Natural killer cell treated with Interleukin-12 subunit alpha and Interleukin-12 subunit beta and Interleukin-15 and Interleukin-18, amount 100 ng/mL, for 72 hours (primary cell): ENCODE results near the gene DENND5A. TPM values are rescaled to one million over a fixed set of nuclear protein-coding genes. Genes with fewer than 3 reads are reported as not detected.
"Not testable (repeated sequence)": the region's sequence is repeated elsewhere in the genome, so short reads cannot be mapped to it uniquely, and the experiment has no call there.

Experiments
- ATAC-seq, 2 donors: fragments of 150-1000 bp; cut with Tn5 transposase in 1 of 2; sonication (Bioruptor Pico), chemical (Tn5 transposase) in 1 of 2; 2 replicates each; pipeline ENCODE4 v1.10.0; 2021
- DNase-seq: peaks from one replicate; pipeline ENCODE4 v3.0.0; 2022; ENCODE audit warnings: low spot score
- H3K27ac Mint-ChIP-seq, 2 donors: 1 replicate in 1 of 2; 2 replicates in 1 of 2; pipeline ENCODE4 v1.8.0; 2022; ENCODE audit warnings: mixed read lengths in 2 of 2, mild to moderate bottlenecking in 1 of 2, moderate library complexity in 1 of 2
- H3K27me3 Mint-ChIP-seq, 2 donors: 1 replicate in 1 of 2; 2 replicates in 1 of 2; pipeline ENCODE4 v1.8.0; 2022; ENCODE audit warnings: mixed read lengths in 2 of 2
- H3K36me3 Mint-ChIP-seq: one replicate; pipeline ENCODE4 v1.8.0; 2022; ENCODE audit warnings: mixed read lengths
- H3K4me1 Mint-ChIP-seq, 2 donors: 1 replicate in 1 of 2; 2 replicates in 1 of 2; pipeline ENCODE4 v1.8.0; 2022; ENCODE audit warnings: low read depth in 2 of 2, mixed read lengths in 2 of 2, mild to moderate bottlenecking in 1 of 2
- H3K4me3 Mint-ChIP-seq: one replicate; pipeline ENCODE4 v1.8.0; 2022; ENCODE audit warnings: mixed read lengths
- H3K9me3 Mint-ChIP-seq: 2 replicates; pipeline ENCODE4 v1.8.0; 2022; ENCODE audit warnings: mixed read lengths
- total RNA-seq, 2 donors: library from RNA; stranded (reverse); gene quantifications; one replicate each; pipeline ENCODE4 v1.2.3, GENCODE V29; 2022

The DENND5A gene
- total RNA-seq, 2 donors from 2014 or later = 69.8 to 200 TPM

DNA sequence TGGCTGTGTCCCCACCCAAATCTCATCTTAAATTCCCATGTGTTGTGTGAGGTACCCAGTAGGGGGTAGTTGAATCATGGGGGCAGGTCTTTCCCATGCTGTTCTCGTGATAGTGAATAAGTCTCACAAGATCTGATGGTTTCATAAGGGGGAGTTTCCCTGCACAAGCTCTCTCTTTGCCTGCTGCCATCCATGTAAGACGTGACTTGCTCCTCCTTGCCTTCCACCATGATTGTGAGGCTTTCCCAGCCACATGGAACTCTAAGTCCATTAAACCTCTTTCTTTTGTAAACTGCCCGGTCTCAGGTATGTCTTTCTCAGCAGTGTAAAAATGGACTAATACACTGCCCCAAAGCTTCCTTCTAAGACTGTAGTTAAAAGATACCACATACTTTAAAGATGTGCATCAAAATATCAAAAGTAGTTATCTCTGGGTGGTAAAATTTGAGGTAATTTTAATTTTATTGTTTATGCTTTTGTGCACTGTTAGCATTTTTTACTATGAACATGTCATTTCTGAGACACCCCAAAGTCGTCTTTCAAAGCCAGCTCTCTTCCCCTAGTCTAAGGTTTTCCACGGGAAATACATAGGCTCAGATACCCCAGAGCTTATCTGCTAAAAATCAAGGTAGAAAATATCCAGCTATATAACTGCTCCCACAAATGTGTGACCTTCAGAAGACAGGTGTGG, 74.7 kb downstream of the DENND5A start:
- not testable (repeated sequence) for ATAC-seq, H3K4me3 Mint-ChIP-seq, H3K27ac Mint-ChIP-seq, H3K9me3 Mint-ChIP-seq, H3K36me3 Mint-ChIP-seq, H3K4me1 Mint-ChIP-seq, H3K27me3 Mint-ChIP-seq, DNase-seq

- H3K27ac Mint-ChIP-seq, H3K27me3 Mint-ChIP-seq, H3K4me1 Mint-ChIP-seq, ATAC-seq, H3K9me3 Mint-ChIP-seq, H3K36me3 Mint-ChIP-seq, H3K4me3 Mint-ChIP-seq, DNase-seq: not testable (repeated sequence)
Measured at GRCh38 chr11:9188860-9189259, 76.3 kb downstream of the DENND5A start.

- H3K9me3 Mint-ChIP-seq = no peaks in the 10 kb centered on the region
- no peak for ATAC-seq
- H3K27ac Mint-ChIP-seq = no peak overlapping the region
- no peaks in the 10 kb centered on the region for H3K36me3 Mint-ChIP-seq
- no peak overlapping the region for H3K4me3 Mint-ChIP-seq
- H3K4me1 Mint-ChIP-seq = no peaks in the 10 kb centered on the region
- no peaks in the 10 kb centered on the region for H3K27me3 Mint-ChIP-seq
- no peak for DNase-seq
Measured at GRCh38 chr11:9187616-9188015, 77.5 kb downstream of the DENND5A start.

- no peaks in the 10 kb centered on the region for H3K36me3 Mint-ChIP-seq
- no peak for DNase-seq
- H3K9me3 Mint-ChIP-seq = no peaks in the 10 kb centered on the region
- no peaks in the 10 kb centered on the region for H3K4me1 Mint-ChIP-seq
- H3K27me3 Mint-ChIP-seq = no peaks in the 10 kb centered on the region
- H3K27ac Mint-ChIP-seq = no peak overlapping the region
- H3K4me3 Mint-ChIP-seq = no peak overlapping the region
- no peak for ATAC-seq
Measured at GRCh38 chr11:9184516-9184915, 80.6 kb downstream of the DENND5A start.

DNA sequence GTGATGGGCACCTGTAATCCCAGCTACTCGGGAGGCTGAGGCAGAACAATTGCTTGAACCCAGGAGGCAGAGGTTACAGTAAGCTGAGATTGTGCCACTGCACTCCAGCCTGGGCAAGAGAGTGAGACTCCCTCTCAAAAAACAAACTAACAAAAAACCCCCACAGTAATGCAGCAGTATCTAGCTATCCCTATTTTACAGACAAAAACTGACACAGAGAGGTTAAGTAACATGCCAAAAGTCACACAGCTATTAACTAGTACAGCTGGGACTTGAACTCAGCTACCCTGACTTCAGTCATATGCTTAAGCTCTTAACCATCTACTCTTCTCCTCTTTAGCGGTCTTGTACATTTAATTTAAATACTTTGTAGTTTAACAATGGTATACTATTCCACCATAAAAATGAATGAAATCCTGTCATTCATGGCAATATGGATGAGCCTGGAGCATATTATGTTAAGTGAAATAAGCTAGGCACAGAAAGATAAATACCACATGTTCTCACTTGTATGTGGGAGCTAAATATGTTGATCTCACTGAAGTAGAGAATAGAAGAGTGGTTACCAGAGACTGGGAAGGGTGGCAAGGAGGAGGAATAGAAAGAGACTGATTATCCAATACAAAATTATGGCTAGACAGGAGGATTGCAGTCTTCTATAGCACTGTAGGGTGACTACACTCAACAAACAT, 82.8 kb downstream of the DENND5A start:
- Mint-ChIP-seq H3K36me3 (peaks cover 6% of the 10 kb centered on the region), H3K27ac (no peak overlapping the region), H3K4me3 (no peak overlapping the region), H3K9me3 (no peaks in the 10 kb centered on the region), H3K4me1 (no peaks in the 10 kb centered on the region), H3K27me3 (no peaks in the 10 kb centered on the region)
- no peak for DNase-seq
- ATAC-seq = no peak

DNA sequence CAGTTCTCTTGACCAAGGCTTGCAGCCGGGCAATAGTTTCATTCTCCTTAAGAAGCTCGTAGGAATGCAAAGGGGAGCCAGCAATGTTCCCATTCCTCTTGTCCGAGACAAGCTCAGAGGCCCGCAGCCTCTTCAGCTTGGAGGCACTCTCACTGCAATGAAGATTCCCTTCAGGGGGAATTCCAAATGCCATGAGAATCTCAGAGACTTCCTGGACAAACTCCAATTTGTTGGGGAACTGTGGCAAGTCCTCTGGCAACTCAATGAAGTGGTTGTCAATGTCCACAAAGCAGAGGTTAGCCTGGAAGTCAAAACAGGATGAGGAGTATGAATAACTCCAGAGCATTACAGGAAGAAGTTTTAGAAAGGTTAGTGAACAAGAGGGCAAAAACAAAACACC, 84.4 kb downstream of the DENND5A start:
- Mint-ChIP-seq H3K4me3 (no peak overlapping the region), H3K9me3 (no peaks in the 10 kb centered on the region), H3K27me3 (no peaks in the 10 kb centered on the region), H3K27ac (no peak overlapping the region), H3K4me1 (no peaks in the 10 kb centered on the region), H3K36me3 (peaks cover 11% of the 10 kb centered on the region)
- DNase-seq = no peak
- no peak for ATAC-seq

GRCh38 chr11:9179141-9179540, 86.0 kb downstream of the DENND5A start:
- H3K4me3 Mint-ChIP-seq = no peak overlapping the region
- H3K9me3 Mint-ChIP-seq = no peaks in the 10 kb centered on the region
- H3K36me3 Mint-ChIP-seq = peaks cover 11% of the 10 kb centered on the region
- DNase-seq (no peak), ATAC-seq (no peak)
- H3K4me1 Mint-ChIP-seq = no peaks in the 10 kb centered on the region
- H3K27ac Mint-ChIP-seq = no peak overlapping the region
- H3K27me3 Mint-ChIP-seq = no peaks in the 10 kb centered on the region

- Mint-ChIP-seq H3K4me3 (no peak overlapping the region), H3K4me1 (no peaks in the 10 kb centered on the region), H3K9me3 (no peaks in the 10 kb centered on the region), H3K27ac (no peak overlapping the region), H3K27me3 (no peaks in the 10 kb centered on the region), H3K36me3 (peaks cover 11% of the 10 kb centered on the region)
- ATAC-seq (no peak), DNase-seq (no peak)
Measured at GRCh38 chr11:9178716-9179115, 86.4 kb downstream of the DENND5A start.

GRCh38 chr11:9177438-9178091, 87.6 kb downstream of the DENND5A start:
- H3K36me3 Mint-ChIP-seq = peaks cover 11% of the 10 kb centered on the region
- H3K4me3 Mint-ChIP-seq = no peak overlapping the region

DNA sequence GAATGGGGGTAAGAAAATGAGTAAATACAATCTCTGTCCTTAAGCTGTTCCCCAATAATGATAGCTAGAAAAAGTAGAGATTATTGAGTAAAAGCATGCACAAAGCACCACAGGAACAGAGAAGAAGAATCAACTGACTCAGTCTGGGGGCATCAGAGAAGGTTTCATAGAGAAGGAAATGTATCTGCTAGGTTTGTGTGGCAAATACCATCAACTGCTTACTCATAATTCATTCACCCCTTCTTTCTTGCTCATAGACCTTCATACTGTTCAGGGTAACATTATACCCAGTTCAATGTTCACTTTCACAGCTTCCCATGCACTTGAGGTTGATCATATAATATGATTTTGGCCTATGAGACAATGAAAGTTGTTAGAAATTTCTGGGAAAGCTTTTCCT, 88.6 kb downstream of the DENND5A start:
- ATAC-seq = no peak
- Mint-ChIP-seq H3K36me3 (peaks cover 11% of the 10 kb centered on the region), H3K27me3 (no peaks in the 10 kb centered on the region), H3K4me3 (no peak overlapping the region), H3K9me3 (no peaks in the 10 kb centered on the region), H3K4me1 (no peaks in the 10 kb centered on the region), H3K27ac (no peak overlapping the region)
- no peak for DNase-seq

More at GRCh38 chr11:9177438-9178091, 87.6 kb downstream of the DENND5A start:
- no peaks in the 10 kb centered on the region for H3K27me3 Mint-ChIP-seq
- DNase-seq = no peak
- H3K4me1 Mint-ChIP-seq = no peaks in the 10 kb centered on the region
- H3K27ac Mint-ChIP-seq = no peak overlapping the region
- ATAC-seq = no peak
- H3K9me3 Mint-ChIP-seq = no peaks in the 10 kb centered on the region

DNA sequence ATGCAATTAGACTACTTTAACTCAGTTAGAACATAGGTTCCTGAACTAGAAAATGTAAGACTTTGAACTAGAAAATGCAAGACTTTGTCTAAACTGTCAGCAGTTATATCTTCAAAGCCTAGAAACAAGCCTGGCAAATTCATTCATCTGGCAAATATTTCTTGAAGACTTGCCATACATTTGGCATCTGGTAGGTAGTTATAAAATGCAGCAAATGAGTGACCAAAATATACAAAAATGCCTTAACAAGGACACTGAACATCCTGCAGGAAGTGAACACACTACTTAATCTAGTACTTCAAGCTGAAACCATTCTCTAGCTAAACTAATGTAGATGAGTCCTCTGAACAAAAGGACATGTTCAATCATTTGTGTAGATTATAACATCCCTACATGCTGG, 89.0 kb downstream of the DENND5A start:
- Mint-ChIP-seq H3K4me1 (no peaks in the 10 kb centered on the region), H3K27ac (no peak overlapping the region), H3K4me3 (no peak overlapping the region), H3K27me3 (no peaks in the 10 kb centered on the region), H3K9me3 (no peaks in the 10 kb centered on the region), H3K36me3 (peaks cover 11% of the 10 kb centered on the region)
- ATAC-seq = no peak
- no peak for DNase-seq

GRCh38 chr11:9172389-9172788, 92.8 kb downstream of the DENND5A start:
- DNase-seq (no peak), ATAC-seq (no peak)
- Mint-ChIP-seq H3K27ac (no peak overlapping the region), H3K36me3 (peaks cover 14% of the 10 kb centered on the region), H3K4me3 (no peak overlapping the region), H3K9me3 (no peaks in the 10 kb centered on the region), H3K27me3 (no peaks in the 10 kb centered on the region), H3K4me1 (peaks cover 10 to 17% of the 10 kb centered on the region in 2 donors)

- Mint-ChIP-seq H3K36me3 (peaks cover 9% of the 10 kb centered on the region), H3K27ac (no peak overlapping the region), H3K27me3 (no peaks in the 10 kb centered on the region), H3K4me3 (no peak overlapping the region), H3K9me3 (no peaks in the 10 kb centered on the region), H3K4me1 (peaks cover 10 to 17% of the 10 kb centered on the region in 2 donors)
- DNase-seq = no peak
- ATAC-seq = no peak
Measured at GRCh38 chr11:9170450-9170849, 94.7 kb downstream of the DENND5A start.

GRCh38 chr11:9169595-9170295, 95.4 kb downstream of the DENND5A start:
- Mint-ChIP-seq H3K27me3 (no peaks in the 10 kb centered on the region), H3K4me3 (peak overlapping the region; percentile 41), H3K9me3 (no peaks in the 10 kb centered on the region), H3K27ac (peak overlapping the region; percentile 46 to 51), H3K36me3 (peaks cover 9% of the 10 kb centered on the region), H3K4me1 (peaks cover 10 to 17% of the 10 kb centered on the region in 2 donors)
- ATAC-seq = peak in 1 of 2 donors; percentile 61
- no peak for DNase-seq
